NCI-H1930 (cell line): ENCODE results near the gene BRSK2.

Experiments used
- DNase-seq, 2 experiments: peaks; one replicate each; lab custom pipeline; 2025; lab: John Stamatoyannopoulos, UW

Gene BRSK2

GRCh38 chr11:1483445-1483961 is 93.8 kb downstream of the BRSK2 start:
- no peak for DNase-seq

GRCh38 chr11:1484061-1484671 is 94.4 kb downstream of the BRSK2 start:
- no peak for DNase-seq

- DNase-seq: no peak
Observed at GRCh38 chr11:1484695-1485503, 95.2 kb downstream of the BRSK2 start.

GRCh38 chr11:1485504-1485885 is 95.8 kb downstream of the BRSK2 start:
- no peak for DNase-seq

- DNase-seq: no peak
Observed at GRCh38 chr11:1486054-1486825, 96.5 kb downstream of the BRSK2 start, which contains the start of gene MOB2. TSS of gene MOB2 (minus strand) at chr11:1486779. CDS start at chr11:1486556, 223 bp downstream.

GRCh38 chr11:1487091-1487850 is 97.5 kb downstream of the BRSK2 start:
- DNase-seq: no peak

GRCh38 chr11:1487851-1488574 is 98.3 kb downstream of the BRSK2 start:
- DNase-seq: no peak

- no peak for DNase-seq
Observed at GRCh38 chr11:1488575-1489180, 98.9 kb downstream of the BRSK2 start.

- no peak for DNase-seq
Observed at GRCh38 chr11:1490651-1491050, 100.9 kb downstream of the BRSK2 start.

GRCh38 chr11:1491379-1491778 is 101.6 kb downstream of the BRSK2 start:
- no peak for DNase-seq

GRCh38 chr11:1493650-1494244 is 104.0 kb downstream of the BRSK2 start:
- no peak for DNase-seq

GRCh38 chr11:1494650-1495049 is 104.9 kb downstream of the BRSK2 start:
- DNase-seq: no peak

- DNase-seq: no peak
Observed at GRCh38 chr11:1496091-1496760, 106.5 kb downstream of the BRSK2 start.

- DNase-seq: no peak
Observed at GRCh38 chr11:1496761-1497095, 107.0 kb downstream of the BRSK2 start.

- DNase-seq: no peak
Observed at GRCh38 chr11:1497600-1497999, 107.9 kb downstream of the BRSK2 start.

GRCh38 chr11:1498262-1498661 is 108.5 kb downstream of the BRSK2 start:
- no peak for DNase-seq

GRCh38 chr11:1499261-1499890 is 109.6 kb downstream of the BRSK2 start:
- no peak for DNase-seq

- no peak for DNase-seq
Observed at GRCh38 chr11:1499899-1500298, 110.2 kb downstream of the BRSK2 start.
